CD4-positive, alpha-beta T cell treated with Interleukin-1 beta for 1 hour (primary cell): Measurements from ENCODE around the gene CHTF18.

Experiments
- DNase-seq, 2 donors: peaks; one replicate each; pipeline ENCODE4 v3.0.0-alpha.2; 2020 to 2022

CHTF18 gene

GRCh38 chr16:776824-777223 is 11.6 kb upstream of the CHTF18 start:
- no peak for DNase-seq

GRCh38 chr16:777826-778225 is 10.6 kb upstream of the CHTF18 start:
- DNase-seq, result no peak

GRCh38 chr16:778447-778846 is 10.0 kb upstream of the CHTF18 start:
- DNase-seq, result no peak

- DNase-seq, result no peak
These were observed 9.4 kb upstream of the CHTF18 start for GRCh38 chr16:778909-779527.

GRCh38 chr16:779561-779960 is 8.9 kb upstream of the CHTF18 start:
- no peak for DNase-seq

- no peak for DNase-seq
These were observed 8.1 kb upstream of the CHTF18 start for GRCh38 chr16:780296-780695.

- no peak for DNase-seq
These were observed 6.9 kb upstream of the CHTF18 start for GRCh38 chr16:781346-782010.

GRCh38 chr16:782258-782657 is 6.2 kb upstream of the CHTF18 start:
- no peak for DNase-seq

- DNase-seq, result no peak
These were observed 5.5 kb upstream of the CHTF18 start for GRCh38 chr16:782766-783403.

- no peak for DNase-seq
These were observed 4.8 kb upstream of the CHTF18 start for GRCh38 chr16:783404-784161.

- no peak for DNase-seq
These were observed 4.0 kb upstream of the CHTF18 start for GRCh38 chr16:784431-784830.

GRCh38 chr16:785563-786535 is 2.6 kb upstream of the CHTF18 start:
- peak; percentile 71 to 78 for DNase-seq

- no peak for DNase-seq
These were observed 976 bp upstream of the CHTF18 start for GRCh38 chr16:787321-787966.

GRCh38 chr16:787978-788398 is 432 bp upstream of the CHTF18 start, which contains the start of gene RPUSD1:
RPUSD1 (minus strand) TSS chr16:788381; CDS start chr16:787737, 644 bp downstream.
- DNase-seq, result no peak

- no peak for DNase-seq
These were observed 901 bp downstream of the CHTF18 start for GRCh38 chr16:789191-789850.

- DNase-seq, result no peak
These were observed 1.7 kb downstream of the CHTF18 start for GRCh38 chr16:790086-790485.

- DNase-seq, result no peak
These were observed 2.7 kb downstream of the CHTF18 start for GRCh38 chr16:791131-791530.

GRCh38 chr16:792221-792995 is 4.0 kb downstream of the CHTF18 start:
- DNase-seq, result no peak

GRCh38 chr16:793414-793813 is 5.0 kb downstream of the CHTF18 start:
- no peak for DNase-seq

- DNase-seq, result no peak
These were observed 5.8 kb downstream of the CHTF18 start for GRCh38 chr16:794091-794822.
